ENCODE measurements around the gene CXXC5. TPM values are rescaled to one million over a fixed set of nuclear protein-coding genes. Genes with fewer than 3 reads are reported as not detected.

CXXC5 gene
- total and polyA plus RNA-seq, 9 of the 15 experiments (the other 6 are each of a cell fraction or from before 2014, with no cell fraction given): 1.9 to 123 (median 45.8) TPM

DNA sequence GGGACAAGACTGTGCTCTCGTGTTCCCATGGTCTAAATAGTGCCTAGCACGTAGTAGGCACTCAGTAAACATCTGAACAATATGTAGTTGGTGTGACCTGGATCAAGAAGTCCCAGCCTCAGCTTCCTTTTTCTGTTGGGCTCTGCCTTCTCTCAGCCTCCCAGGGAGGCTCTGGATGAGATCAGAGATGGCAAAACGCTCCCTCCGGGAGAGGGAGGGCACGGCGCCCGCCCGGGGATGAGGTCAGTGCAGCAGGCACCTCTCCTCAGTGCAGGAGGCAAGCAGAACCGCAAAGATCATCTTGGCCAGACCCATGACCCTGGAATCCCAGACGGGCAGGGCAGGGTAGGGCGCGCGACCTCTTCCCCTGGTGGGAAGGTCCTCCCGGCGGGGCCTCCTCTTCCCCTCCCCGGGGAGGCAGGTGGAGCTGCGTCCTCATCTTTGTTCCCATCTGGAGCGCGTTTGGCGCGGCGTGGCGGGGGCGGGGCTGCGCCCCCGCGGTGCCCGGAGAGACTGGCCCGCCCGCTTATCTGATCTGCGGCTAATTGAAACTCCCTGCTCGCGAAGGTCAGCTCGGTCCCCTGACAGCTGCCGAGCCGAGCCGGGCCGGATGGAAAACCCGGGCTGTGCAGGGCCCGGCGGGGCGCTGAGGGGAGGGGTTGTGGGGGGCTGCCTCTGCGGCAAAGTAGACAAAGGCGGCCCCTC is 60.9 kb downstream of the CXXC5 start (continued):
- TF ChIP-seq, protein P1, sequence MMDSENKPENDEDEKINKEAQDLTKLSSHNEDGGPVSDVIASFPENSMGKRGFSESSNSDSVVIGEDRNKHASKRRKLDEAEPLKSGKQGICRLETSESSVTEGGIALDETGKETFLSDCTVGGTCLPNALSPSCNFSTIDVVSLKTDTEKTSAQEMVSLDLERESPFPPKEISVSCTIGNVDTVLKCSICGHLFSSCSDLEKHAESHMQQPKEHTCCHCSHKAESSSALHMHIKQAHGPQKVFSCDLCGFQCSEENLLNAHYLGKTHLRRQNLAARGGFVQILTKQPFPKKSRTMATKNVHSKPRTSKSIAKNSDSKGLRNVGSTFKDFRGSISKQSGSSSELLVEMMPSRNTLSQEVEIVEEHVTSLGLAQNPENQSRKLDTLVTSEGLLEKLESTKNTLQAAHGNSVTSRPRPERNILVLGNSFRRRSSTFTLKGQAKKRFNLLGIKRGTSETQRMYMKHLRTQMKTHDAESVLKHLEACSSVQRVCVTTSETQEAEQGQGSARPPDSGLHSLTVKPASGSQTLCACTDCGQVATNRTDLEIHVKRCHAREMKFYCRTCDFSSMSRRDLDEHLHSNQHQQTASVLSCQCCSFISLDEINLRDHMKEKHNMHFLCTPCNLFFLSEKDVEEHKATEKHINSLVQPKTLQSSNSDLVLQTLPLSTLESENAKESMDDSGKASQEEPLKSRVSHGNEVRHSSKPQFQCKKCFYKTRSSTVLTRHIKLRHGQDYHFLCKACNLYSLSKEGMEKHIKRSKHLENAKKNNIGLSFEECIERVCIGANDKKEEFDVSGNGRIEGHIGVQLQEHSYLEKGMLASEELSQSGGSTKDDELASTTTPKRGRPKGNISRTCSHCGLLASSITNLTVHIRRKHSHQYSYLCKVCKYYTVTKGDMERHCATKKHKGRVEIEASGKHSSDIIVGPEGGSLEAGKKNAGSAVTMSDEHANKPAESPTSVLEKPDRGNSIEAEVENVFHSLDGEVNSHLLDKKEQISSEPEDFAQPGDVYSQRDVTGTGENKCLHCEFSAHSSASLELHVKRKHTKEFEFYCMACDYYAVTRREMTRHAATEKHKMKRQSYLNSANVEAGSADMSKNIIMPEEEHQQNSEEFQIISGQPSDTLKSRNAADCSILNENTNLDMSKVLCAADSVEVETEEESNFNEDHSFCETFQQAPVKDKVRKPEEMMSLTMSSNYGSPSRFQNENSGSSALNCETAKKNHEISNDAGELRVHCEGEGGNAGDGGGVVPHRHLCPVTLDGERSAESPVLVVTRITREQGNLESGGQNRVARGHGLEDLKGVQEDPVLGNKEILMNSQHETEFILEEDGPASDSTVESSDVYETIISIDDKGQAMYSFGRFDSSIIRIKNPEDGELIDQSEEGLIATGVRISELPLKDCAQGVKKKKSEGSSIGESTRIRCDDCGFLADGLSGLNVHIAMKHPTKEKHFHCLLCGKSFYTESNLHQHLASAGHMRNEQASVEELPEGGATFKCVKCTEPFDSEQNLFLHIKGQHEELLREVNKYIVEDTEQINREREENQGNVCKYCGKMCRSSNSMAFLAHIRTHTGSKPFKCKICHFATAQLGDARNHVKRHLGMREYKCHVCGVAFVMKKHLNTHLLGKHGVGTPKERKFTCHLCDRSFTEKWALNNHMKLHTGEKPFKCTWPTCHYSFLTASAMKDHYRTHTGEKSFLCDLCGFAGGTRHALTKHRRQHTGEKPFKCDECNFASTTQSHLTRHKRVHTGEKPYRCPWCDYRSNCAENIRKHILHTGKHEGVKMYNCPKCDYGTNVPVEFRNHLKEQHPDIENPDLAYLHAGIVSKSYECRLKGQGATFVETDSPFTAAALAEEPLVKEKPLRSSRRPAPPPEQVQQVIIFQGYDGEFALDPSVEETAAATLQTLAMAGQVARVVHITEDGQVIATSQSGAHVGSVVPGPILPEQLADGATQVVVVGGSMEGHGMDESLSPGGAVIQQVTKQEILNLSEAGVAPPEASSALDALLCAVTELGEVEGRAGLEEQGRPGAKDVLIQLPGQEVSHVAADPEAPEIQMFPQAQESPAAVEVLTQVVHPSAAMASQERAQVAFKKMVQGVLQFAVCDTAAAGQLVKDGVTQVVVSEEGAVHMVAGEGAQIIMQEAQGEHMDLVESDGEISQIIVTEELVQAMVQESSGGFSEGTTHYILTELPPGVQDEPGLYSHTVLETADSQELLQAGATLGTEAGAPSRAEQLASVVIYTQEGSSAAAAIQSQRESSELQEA (IDR thresholded peaks at IDR 0.05; ENCODE audit: low read depth): no peak
- peak; percentile 54 for TF ChIP-seq POLR2AphosphoS5 (IDR thresholded peaks at IDR 0.05; ENCODE audit: control insufficient read depth, insufficient read depth, low read depth, low read length)
- no peak for TF ChIP-seq FOXJ3 (CRISPR knock-in tag; IDR thresholded peaks at IDR 0.05)
- TF ChIP-seq MIER1 (IDR thresholded peaks at IDR 0.05; ENCODE audit: low read depth): peak; percentile 65; the same call in 1 of the 2 replicates
- no peak for TF ChIP-seq CREBBP (IDR thresholded peaks at IDR 0.05; ENCODE audit: low read depth, low read length)
- TF ChIP-seq ZNF57 (CRISPR knock-in tag; IDR thresholded peaks at IDR 0.05): no peak
- TF ChIP-seq, protein P2, sequence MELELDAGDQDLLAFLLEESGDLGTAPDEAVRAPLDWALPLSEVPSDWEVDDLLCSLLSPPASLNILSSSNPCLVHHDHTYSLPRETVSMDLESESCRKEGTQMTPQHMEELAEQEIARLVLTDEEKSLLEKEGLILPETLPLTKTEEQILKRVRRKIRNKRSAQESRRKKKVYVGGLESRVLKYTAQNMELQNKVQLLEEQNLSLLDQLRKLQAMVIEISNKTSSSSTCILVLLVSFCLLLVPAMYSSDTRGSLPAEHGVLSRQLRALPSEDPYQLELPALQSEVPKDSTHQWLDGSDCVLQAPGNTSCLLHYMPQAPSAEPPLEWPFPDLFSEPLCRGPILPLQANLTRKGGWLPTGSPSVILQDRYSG (tag; conservative IDR thresholded peaks at IDR 0.05; ENCODE audit: low read depth): no peak
- TF ChIP-seq CBFB (CRISPR knock-in tag; IDR thresholded peaks at IDR 0.05): 0 out of 2 replicates have a peak, but pooled peaks have one; percentile 45
- TF ChIP-seq, protein P3, sequence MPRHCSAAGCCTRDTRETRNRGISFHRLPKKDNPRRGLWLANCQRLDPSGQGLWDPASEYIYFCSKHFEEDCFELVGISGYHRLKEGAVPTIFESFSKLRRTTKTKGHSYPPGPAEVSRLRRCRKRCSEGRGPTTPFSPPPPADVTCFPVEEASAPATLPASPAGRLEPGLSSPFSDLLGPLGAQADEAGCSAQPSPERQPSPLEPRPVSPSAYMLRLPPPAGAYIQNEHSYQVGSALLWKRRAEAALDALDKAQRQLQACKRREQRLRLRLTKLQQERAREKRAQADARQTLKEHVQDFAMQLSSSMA (CRISPR knock-in tag; IDR thresholded peaks at IDR 0.05): no peak
- peak; percentile 57; the same call in 1 of the 2 replicates for TF ChIP-seq ZNF589 (CRISPR knock-in tag; IDR thresholded peaks at IDR 0.05; ENCODE audit: low read depth)
- TF ChIP-seq KLF10 (CRISPR knock-in tag; IDR thresholded peaks at IDR 0.05): no peak
- TF ChIP-seq HNRNPL (IDR thresholded peaks at IDR 0.05; ENCODE audit: low read depth, low read length): peak; percentile 93
- TF ChIP-seq NFATC3 (IDR thresholded peaks at IDR 0.05): no peak
- TF ChIP-seq, protein P4, sequence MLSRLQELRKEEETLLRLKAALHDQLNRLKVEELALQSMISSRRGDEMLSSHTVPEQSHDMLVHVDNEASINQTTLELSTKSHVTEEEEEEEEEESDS (CRISPR knock-in tag; IDR thresholded peaks at IDR 0.05): no peak
- TF ChIP-seq, protein P5, sequence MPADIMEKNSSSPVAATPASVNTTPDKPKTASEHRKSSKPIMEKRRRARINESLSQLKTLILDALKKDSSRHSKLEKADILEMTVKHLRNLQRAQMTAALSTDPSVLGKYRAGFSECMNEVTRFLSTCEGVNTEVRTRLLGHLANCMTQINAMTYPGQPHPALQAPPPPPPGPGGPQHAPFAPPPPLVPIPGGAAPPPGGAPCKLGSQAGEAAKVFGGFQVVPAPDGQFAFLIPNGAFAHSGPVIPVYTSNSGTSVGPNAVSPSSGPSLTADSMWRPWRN (IDR thresholded peaks at IDR 0.05; ENCODE audit: low read depth): peak; percentile 57
- TF ChIP-seq, protein P6, sequence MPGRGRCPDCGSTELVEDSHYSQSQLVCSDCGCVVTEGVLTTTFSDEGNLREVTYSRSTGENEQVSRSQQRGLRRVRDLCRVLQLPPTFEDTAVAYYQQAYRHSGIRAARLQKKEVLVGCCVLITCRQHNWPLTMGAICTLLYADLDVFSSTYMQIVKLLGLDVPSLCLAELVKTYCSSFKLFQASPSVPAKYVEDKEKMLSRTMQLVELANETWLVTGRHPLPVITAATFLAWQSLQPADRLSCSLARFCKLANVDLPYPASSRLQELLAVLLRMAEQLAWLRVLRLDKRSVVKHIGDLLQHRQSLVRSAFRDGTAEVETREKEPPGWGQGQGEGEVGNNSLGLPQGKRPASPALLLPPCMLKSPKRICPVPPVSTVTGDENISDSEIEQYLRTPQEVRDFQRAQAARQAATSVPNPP (IDR thresholded peaks at IDR 0.05; ENCODE audit: borderline replicate concordance, insufficient read depth, insufficient read length): no peak

Data from K562 (cell line).